Lower leg skin (tissue), 4 donors: ENCODE results near the gene CGB2. TPM values are rescaled to one million over a fixed set of nuclear protein-coding genes. Genes with fewer than 3 reads are reported as not detected.
"Not testable (repeated sequence)": the region's sequence is repeated elsewhere in the genome, so short reads cannot be mapped to it uniquely, and the experiment has no call there.

ENCODE experiments used
- DNase-seq, 2 donors: peaks; one replicate each; pipeline ENCODE4 v3.0.0-alpha.2; 2019; ENCODE audit warnings: low spot score in 2 of 2
- H3K4me3 ChIP-seq: fragments of 200-600 bp; sonication (generic); 2 replicates; pipeline ENCODE4 v1.5.1; 2017; ENCODE audit warnings: mild to moderate bottlenecking, low read depth; ENCODE audit not compliant: poor library complexity, severe bottlenecking
- CTCF ChIP-seq, 3 donors: fragments of 450-650 bp; IDR thresholded peaks; one replicate each; pipeline ENCODE4 v1.5.1; 2016; ENCODE audit warnings: antibody characterized with exemption in 3 of 3, mild to moderate bottlenecking in 3 of 3, moderate library complexity in 2 of 3
- POLR2A ChIP-seq, 2 donors: fragments of 450-650 bp; IDR thresholded peaks; one replicate each; pipeline ENCODE4 v1.6.1; 2016 to 2017; ENCODE audit warnings: antibody characterized with exemption in 2 of 2, mild to moderate bottlenecking in 1 of 2, moderate library complexity in 1 of 2
- WGBS, 2 donors: methylation state at CpG; one replicate each; pipeline ENCODE4 v1.1.5; 2018; 5-methylcytosine and 5-hydroxymethylcytosine counted together
- intact Hi-C: fragments of 100-400 bp; cut with DNase I; formaldehyde crosslinking; loops from one replicate; pipeline ENCODE4 v1.15.0; 2023; ENCODE audit warnings: low total_unique reads
- total RNA-seq, 4 donors: library from RNA; depleted of rRNA; stranded (reverse); fragments of >200 nt; gene quantifications; one replicate each; pipeline ENCODE4 v1.1.0, GENCODE V29; 2016

CGB2 gene
- total RNA-seq, 4 donors from 2014 or later: not detected

- WGBS, 2 donors: 13 to 29% methylated on average over 36 to 41 of the region's 41 CpGs
- intact Hi-C loops: no loop called here
- peak overlapping the region; percentile 7 for H3K4me3 ChIP-seq
- DNase-seq: peak; percentile 62 to 93
- TF ChIP-seq POLR2A (IDR thresholded peaks at IDR 0.05) (no peak), CTCF (IDR thresholded peaks at IDR 0.05) (no peak)
Measured at GRCh38 chr19:49019242-49019932, 12.3 kb upstream of the CGB2 start.

- 66 to 70% methylated on average over 11 of the region's 11 CpGs for WGBS, 2 donors
- intact Hi-C loops: no loop called here
- no peak overlapping the region for H3K4me3 ChIP-seq
- no peak for DNase-seq
- no peak for TF ChIP-seq CTCF (IDR thresholded peaks at IDR 0.05)
- no peak for TF ChIP-seq POLR2A (IDR thresholded peaks at IDR 0.05)
Measured at GRCh38 chr19:49020342-49020741, 11.3 kb upstream of the CGB2 start.

GRCh38 chr19:49020931-49021895 is 10.5 kb upstream of the CGB2 start:
- no peak for TF ChIP-seq POLR2A (IDR thresholded peaks at IDR 0.05)
- TF ChIP-seq CTCF (IDR thresholded peaks at IDR 0.05): no peak
- DNase-seq: no peak
- intact Hi-C loops: no loop called here
- WGBS, 2 donors: 41% methylated on average over 16 of the region's 16 CpGs
- H3K4me3 ChIP-seq: no peak overlapping the region

- DNase-seq: no peak
- 94 to 96% methylated on average over 9 of the region's 9 CpGs for WGBS, 2 donors
- H3K4me3 ChIP-seq: no peak overlapping the region
- TF ChIP-seq POLR2A (IDR thresholded peaks at IDR 0.05) (no peak), CTCF (IDR thresholded peaks at IDR 0.05) (no peak)
- intact Hi-C loops: no loop called here
Measured at GRCh38 chr19:49022116-49022515, 9.6 kb upstream of the CGB2 start.

GRCh38 chr19:49024233-49024632 is 7.5 kb upstream of the CGB2 start, which contains the start of gene CGB3:
CGB3 (minus strand) TSS chr19:49024333; CDS start chr19:49023971, 362 bp downstream.
- intact Hi-C loops, DNase-seq, H3K4me3 ChIP-seq: not testable (repeated sequence)
- 70 to 73% methylated on average over 13 to 14 of the region's 15 CpGs for WGBS, 2 donors

- intact Hi-C loops, H3K4me3 ChIP-seq, DNase-seq: not testable (repeated sequence)
- 85 to 87% methylated on average over 4 of the region's 6 CpGs for WGBS, 2 donors
Measured at GRCh38 chr19:49025088-49025487, 6.6 kb upstream of the CGB2 start.

- DNase-seq, intact Hi-C loops, H3K4me3 ChIP-seq: not testable (repeated sequence)
- 84 to 87% methylated on average over 13 to 23 of the region's 23 CpGs for WGBS, 2 donors
Measured at GRCh38 chr19:49025599-49025998, 6.1 kb upstream of the CGB2 start.

- H3K4me3 ChIP-seq, intact Hi-C loops, DNase-seq: not testable (repeated sequence)
- WGBS, 2 donors: 79 to 83% methylated on average over 9 of the region's 9 CpGs
Measured at GRCh38 chr19:49028686-49029085, 3.0 kb upstream of the CGB2 start.

- intact Hi-C loops, DNase-seq, H3K4me3 ChIP-seq: not testable (repeated sequence)
- WGBS, 2 donors: 85 to 87% methylated on average over 13 to 14 of the region's 14 CpGs
Measured at GRCh38 chr19:49029749-49030148, 1.9 kb upstream of the CGB2 start.

- intact Hi-C loops: not testable (repeated sequence)
Measured at GRCh38 chr19:49030323-49030722, 1.4 kb upstream of the CGB2 start.

More at GRCh38 chr19:49030323-49030722, 1.4 kb upstream of the CGB2 start:
- not testable (repeated sequence) for H3K4me3 ChIP-seq, DNase-seq
- 88 to 91% methylated on average over 6 of the region's 8 CpGs for WGBS, 2 donors
